NCI-H1092 treated with DMSO at 0.1 percent for 48 hours (cell line): ENCODE measurements around the gene ABCB1.
A peak's percentile ranks its signal among the peaks of the same experiment; 100 is the strongest.

Source experiments
- DNase-seq: peaks from one replicate; lab custom pipeline; 2025; lab: John Stamatoyannopoulos, UW

The ABCB1 gene

GRCh38 chr7:87600130-87601124 is at the start of gene ABCB1:
ABCB1 (minus strand) TSS chr7:87600884; CDS start chr7:87600184, 700 bp downstream.
- peak; percentile 17 for DNase-seq

GRCh38 chr7:87648316-87648715 is 47.6 kb upstream of the ABCB1 start:
- DNase-seq = no peak

DNA sequence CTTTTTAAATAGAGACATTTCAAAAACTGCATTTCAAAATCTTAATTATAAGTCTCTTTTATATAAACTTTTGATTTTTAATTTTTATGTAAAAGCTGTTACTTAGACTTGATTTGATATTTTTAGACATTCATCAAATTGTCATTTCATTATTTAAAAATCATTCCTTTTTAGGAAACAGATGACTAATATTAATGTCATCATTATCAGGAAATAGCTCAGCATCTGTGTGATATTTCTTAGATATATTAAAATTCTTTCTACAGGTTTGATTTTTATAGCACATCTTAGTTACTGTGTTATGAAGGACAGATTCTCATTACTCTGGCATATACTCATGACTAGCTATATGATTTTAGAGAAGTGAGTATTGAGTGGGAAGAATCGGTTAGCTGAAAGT is 44.8 kb upstream of the ABCB1 start:
- DNase-seq = no peak

- no peak for DNase-seq
These were observed 35.2 kb upstream of the ABCB1 start for GRCh38 chr7:87635921-87636320.

- DNase-seq = peak; percentile 78
These were observed 28.3 kb upstream of the ABCB1 start for GRCh38 chr7:87628780-87629569.

- no peak for DNase-seq
These were observed 26.9 kb upstream of the ABCB1 start for GRCh38 chr7:87627634-87627994.

DNA sequence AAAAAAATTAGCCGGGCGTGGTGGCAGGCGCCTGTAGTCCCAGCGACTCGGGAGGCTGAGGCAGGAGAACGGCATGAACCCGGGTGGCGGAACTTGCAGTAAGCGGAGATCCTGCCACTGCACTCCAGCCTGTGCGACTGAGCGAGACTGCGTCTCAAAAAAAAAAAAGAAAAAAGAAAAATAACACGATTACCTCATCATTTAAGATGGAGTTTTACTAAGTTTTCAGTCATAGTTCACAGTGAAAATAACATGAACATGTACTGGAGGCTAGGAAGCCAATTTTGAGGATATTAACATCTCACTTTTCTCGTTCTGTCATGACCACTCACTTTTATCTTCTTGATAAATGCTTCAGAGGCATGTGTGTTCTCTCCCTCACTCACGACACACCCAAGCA is 24.4 kb upstream of the ABCB1 start:
- no peak for DNase-seq

- no peak for DNase-seq
These were observed 23.9 kb upstream of the ABCB1 start for GRCh38 chr7:87624628-87625027.

GRCh38 chr7:87615197-87615596 is 14.5 kb upstream of the ABCB1 start:
- no peak for DNase-seq

- no peak for DNase-seq
These were observed 9.2 kb upstream of the ABCB1 start for GRCh38 chr7:87609916-87610315.

- DNase-seq = no peak
These were observed 7.7 kb upstream of the ABCB1 start for GRCh38 chr7:87608431-87608830.

GRCh38 chr7:87604264-87604663 is 3.6 kb upstream of the ABCB1 start:
- DNase-seq = no peak

DNA sequence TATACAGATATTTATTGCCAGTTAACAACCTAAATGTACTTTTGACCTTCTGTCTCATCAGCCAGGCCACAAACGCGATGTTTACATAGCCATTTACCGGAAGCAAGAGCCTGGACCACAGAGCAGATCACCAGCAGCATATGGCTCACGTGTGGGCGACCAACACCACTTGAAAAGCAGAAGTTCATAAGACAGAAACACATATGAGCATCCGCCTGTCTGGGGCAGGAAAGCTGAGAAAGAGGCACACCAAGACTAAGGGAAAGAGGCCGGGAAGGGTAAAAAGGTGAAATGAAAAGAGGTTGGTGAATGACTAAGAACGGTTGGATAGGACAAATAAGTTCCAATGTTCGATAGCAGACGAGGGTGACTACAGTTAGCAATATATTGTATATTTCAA is 1.3 kb downstream of the ABCB1 start:
- DNase-seq = no peak

GRCh38 chr7:87598234-87599009 is 2.3 kb downstream of the ABCB1 start:
- DNase-seq = no peak

- no peak for DNase-seq
These were observed 4.0 kb downstream of the ABCB1 start for GRCh38 chr7:87596696-87597095.

DNA sequence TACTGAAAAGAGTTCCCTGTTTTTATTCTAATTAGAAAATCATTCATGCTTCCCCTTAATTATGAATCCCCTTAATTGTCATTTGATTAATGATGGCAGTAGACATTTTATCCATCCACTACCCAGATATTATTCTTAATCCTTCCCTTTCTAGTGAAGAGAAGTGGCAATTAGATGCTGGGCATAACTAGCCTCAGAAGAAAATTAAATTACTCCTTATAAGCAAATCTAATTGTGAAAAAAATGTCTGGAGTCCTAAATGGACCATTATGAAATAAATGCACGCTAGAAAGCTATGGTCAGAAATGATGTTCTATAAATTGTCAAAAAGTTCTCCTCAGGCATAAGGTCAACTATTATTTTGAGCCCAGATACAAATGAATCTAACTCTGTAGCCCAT is 4.5 kb downstream of the ABCB1 start:
- no peak for DNase-seq

- DNase-seq = no peak
These were observed 8.4 kb downstream of the ABCB1 start for GRCh38 chr7:87592300-87592699.

DNA sequence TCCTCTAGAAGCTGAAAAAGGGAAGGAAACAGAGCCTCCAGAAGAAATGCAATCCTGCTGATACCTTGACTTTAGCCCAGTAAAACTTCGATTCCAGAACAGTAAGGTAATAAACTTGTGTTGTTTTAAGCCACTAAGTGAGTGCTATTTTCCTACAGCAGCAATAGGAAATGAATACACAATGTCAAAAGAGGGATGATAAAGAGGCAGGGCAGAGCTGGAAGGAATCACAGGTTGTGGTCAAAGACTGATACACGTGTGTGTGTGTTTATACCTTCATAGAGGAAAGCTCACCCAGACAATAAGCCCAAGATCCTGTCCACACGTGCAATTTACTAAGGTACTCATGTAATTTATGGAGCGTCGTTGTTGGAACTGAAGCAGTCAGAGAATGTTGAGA is 9.5 kb downstream of the ABCB1 start:
- DNase-seq = no peak

DNA sequence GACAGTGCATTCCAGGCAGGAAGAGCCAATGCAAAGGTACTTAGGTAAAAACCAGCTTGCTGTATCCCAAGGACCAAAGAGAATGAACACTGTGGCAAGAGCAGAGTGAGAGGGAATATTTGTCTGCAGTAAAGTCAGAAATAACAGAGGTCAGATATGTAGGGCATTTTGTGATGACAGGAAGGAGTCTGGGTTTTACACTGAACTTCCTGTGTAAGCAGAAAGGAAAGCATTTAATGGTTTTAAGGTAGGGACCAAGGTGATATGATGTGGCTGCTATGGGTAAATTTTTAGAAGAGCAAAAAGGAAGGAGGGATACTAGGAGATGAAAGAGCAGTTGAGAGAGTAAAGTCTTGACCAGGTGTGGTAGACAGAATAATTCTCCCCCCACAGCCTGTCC is 10.1 kb downstream of the ABCB1 start:
- no peak for DNase-seq

GRCh38 chr7:87589631-87590030 is 11.1 kb downstream of the ABCB1 start:
- no peak for DNase-seq

GRCh38 chr7:87581723-87582122 is 19.0 kb downstream of the ABCB1 start:
- no peak for DNase-seq

DNA sequence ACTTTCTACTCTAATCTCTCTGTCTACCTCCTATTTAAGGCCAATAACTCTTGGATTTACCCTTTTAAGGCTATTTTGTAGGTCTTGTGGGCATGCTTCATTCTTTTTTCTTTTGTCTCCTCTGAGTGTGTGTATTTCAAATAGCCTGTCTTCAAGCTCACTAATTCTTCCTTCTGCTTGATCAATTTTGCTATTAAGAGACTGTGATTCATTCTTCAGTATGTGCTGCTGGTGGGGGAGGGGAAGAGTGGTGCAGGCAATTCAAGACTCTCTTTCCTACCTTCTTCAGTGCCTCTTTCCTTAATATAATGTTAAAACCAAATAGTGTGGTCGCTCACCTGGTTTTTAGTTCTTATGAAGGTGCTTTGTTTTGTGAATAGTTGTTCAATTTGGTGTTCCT is 20.0 kb downstream of the ABCB1 start:
- DNase-seq = no peak
